Mammary epithelial cell (primary cell): Measurements from ENCODE around the gene FIGNL2.

Experiments
- EZH2 ChIP-seq: IDR thresholded peaks from 2 replicates; pipeline ENCODE4 v1.6.1; 2012; ENCODE audit warnings: low read length, inconsistent platforms, borderline replicate concordance
- TF ChIP-seq, protein P1 (sequence below), 2 donors: IDR thresholded peaks in 1 of 2; conservative IDR thresholded peaks in 1 of 2; 2 replicates each; pipeline ENCODE4 v1.5.1; 2011 to 2012; ENCODE audit warnings: inconsistent platforms in 2 of 2, low read length in 2 of 2, mild to moderate bottlenecking in 2 of 2, control low read depth in 1 of 2, low read depth in 1 of 2; ENCODE audit not compliant: insufficient read depth in 1 of 2; ENCODE audit errors: extremely low read depth in 1 of 2

DNA sequence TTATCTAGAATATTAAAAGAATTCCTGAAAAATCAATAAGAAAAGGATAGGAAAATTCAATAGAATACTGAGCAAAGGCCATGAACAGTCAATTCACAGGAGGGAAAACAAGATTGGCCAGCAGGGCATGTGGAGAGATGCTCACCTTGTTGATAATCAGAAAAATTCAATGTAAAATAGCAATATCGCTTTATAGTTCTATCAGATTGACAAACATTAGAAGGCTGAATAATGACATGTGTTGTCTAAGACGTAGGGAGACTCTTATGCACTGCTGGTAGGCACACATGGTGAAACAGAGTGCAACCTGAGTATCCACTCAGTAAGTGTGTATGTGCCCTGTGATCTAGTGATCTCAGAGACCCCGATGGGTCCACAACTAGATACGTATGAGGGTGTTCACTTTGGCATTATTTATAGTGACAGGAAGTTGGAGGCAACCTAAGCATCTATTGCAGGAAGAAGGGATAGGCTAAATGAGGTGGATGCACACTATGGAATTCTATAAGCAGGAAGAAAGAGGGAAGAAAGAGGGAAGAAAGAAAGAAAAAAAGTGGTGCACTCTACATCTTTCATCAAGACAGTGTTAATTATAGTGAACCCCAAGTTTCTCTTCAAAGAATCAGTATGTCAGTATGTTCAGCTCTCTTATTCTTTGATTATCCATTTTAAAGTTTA lies 35.6 kb upstream of the FIGNL2 start:
- TF ChIP-seq, protein P1, sequence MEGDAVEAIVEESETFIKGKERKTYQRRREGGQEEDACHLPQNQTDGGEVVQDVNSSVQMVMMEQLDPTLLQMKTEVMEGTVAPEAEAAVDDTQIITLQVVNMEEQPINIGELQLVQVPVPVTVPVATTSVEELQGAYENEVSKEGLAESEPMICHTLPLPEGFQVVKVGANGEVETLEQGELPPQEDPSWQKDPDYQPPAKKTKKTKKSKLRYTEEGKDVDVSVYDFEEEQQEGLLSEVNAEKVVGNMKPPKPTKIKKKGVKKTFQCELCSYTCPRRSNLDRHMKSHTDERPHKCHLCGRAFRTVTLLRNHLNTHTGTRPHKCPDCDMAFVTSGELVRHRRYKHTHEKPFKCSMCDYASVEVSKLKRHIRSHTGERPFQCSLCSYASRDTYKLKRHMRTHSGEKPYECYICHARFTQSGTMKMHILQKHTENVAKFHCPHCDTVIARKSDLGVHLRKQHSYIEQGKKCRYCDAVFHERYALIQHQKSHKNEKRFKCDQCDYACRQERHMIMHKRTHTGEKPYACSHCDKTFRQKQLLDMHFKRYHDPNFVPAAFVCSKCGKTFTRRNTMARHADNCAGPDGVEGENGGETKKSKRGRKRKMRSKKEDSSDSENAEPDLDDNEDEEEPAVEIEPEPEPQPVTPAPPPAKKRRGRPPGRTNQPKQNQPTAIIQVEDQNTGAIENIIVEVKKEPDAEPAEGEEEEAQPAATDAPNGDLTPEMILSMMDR (conservative IDR thresholded peaks at IDR 0.05 in 1 of 2, IDR thresholded peaks at IDR 0.05 in 1 of 2; ENCODE audit: extremely low read depth in 1 of 2, insufficient read depth in 1 of 2, low read depth in 1 of 2, low read length in 2 of 2): no peak
- no peak for TF ChIP-seq EZH2
